K562 (cell line): ENCODE results near the gene TMEM127. TPM values are rescaled to one million over a fixed set of nuclear protein-coding genes. Genes with fewer than 3 reads are reported as not detected.

ENCODE experiments used
- ATAC-seq: fragments of 200-7000 bp; cut with Tn5 transposase; 3 replicates; pipeline ENCODE4 v1.9.1; 2020; ENCODE audit warnings: moderate library complexity
- BruUV-seq: library from RNA; stranded (reverse); fragments of 400-500 nt; replicated peaks from 2 replicates; lab custom pipeline; 2021; lab: Mats Ljungman, UMichigan
- CTCF ChIA-PET: fragments of 300-600 bp; formaldehyde crosslinking; extraction: SDS; loops from one replicate; lab custom pipeline; 2021; ENCODE audit warnings: low intra/inter-chr PET ratio; lab: Yijun Ruan, JAX
- POLR2A ChIA-PET: fragments of 300-600, 350-650 bp; sonication (Branson Sonifier 250); formaldehyde crosslinking; extraction: SDS; loops from one replicate; lab custom pipeline; 2021; ENCODE audit warnings: antibody characterized with exemption, inconsistent platforms; lab: Yijun Ruan, JAX
- DNase-seq, 4 experiments: peaks; one replicate each; pipeline versions ENCODE4 v3.0.0 to v3.0.0-alpha.2; 2011 to 2018; ENCODE audit warnings: low spot score in 3 of 4, mixed read lengths in 3 of 4; ENCODE audit errors: extremely low read depth in 1 of 4
- FAIRE-seq: peaks from 2 replicates; lab custom pipeline; 2011; peaks lifted over from hg19 to GRCh38; lab: Jason Lieb, UNC
- H2AFZ ChIP-seq: 2 replicates; pipeline ENCODE4 v1.6.0; 2011; ENCODE audit warnings: low read depth, low read length, control low read depth, inconsistent platforms
- H3K27ac ChIP-seq: fragments of 200-600 bp; 3 replicates; pipeline ENCODE4 v1.8.0; 2011; ENCODE audit warnings: low read depth, mild to moderate bottlenecking, control low read depth, inconsistent platforms, low read length, moderate library complexity, mixed read lengths; ENCODE audit errors: extremely low read depth
- H3K27me3 ChIP-seq, 2 experiments: fragments of 300-600 bp in 1 of 2; 2 replicates in 1 of 2; 3 replicates in 1 of 2; pipeline versions ENCODE4 v1.6.0 to v1.8.0; 2011; ENCODE audit warnings: inconsistent platforms in 2 of 2, low read length in 2 of 2, mild to moderate bottlenecking in 1 of 2, mixed read lengths in 1 of 2, moderate library complexity in 1 of 2; ENCODE audit not compliant: control insufficient read depth in 2 of 2, insufficient read depth in 2 of 2
- H3K36me3 ChIP-seq: fragments of 300-600 bp; 3 replicates; pipeline ENCODE4 v1.8.0; 2011; ENCODE audit warnings: mild to moderate bottlenecking, low read length, inconsistent platforms; ENCODE audit not compliant: control insufficient read depth, insufficient read depth
- H3K4me1 ChIP-seq, 2 experiments: fragments of 200-600 bp in 1 of 2; replicated peaks in 1 of 2; 2 replicates in 1 of 2; 3 replicates in 1 of 2; pipeline versions ENCODE4 v1.5.1 to v1.8.0; 2011; ENCODE audit warnings: inconsistent platforms in 2 of 2, low read length in 2 of 2, mild to moderate bottlenecking in 1 of 2, mixed read lengths in 1 of 2, moderate library complexity in 1 of 2; ENCODE audit not compliant: control insufficient read depth in 2 of 2, insufficient read depth in 2 of 2
- H3K4me2 ChIP-seq: 2 replicates; pipeline ENCODE4 v1.6.1; 2011; ENCODE audit warnings: low read length, control low read depth, inconsistent platforms, mixed read lengths; ENCODE audit not compliant: insufficient read depth
- H3K4me3 ChIP-seq: fragments of 200-600 bp; sonication (generic), shearing (Covaris generic); 2 replicates; pipeline ENCODE4 v1.5.1; 2016; ENCODE audit warnings: control low read depth, inconsistent platforms
- H3K79me2 ChIP-seq: fragments of 200-600 bp; 3 replicates; pipeline ENCODE4 v1.8.0; 2011; ENCODE audit warnings: low read length, inconsistent platforms; ENCODE audit not compliant: control insufficient read depth, insufficient read depth
- H3K9ac ChIP-seq, 2 experiments: 2 replicates each; pipeline versions ENCODE4 v1.6.0 to v1.6.1; 2011; ENCODE audit warnings: low read depth in 2 of 2, low read length in 2 of 2, control low read depth in 1 of 2, inconsistent platforms in 1 of 2, mild to moderate bottlenecking in 1 of 2, mixed read lengths in 1 of 2; ENCODE audit not compliant: insufficient read depth in 1 of 2
- H3K9me1 ChIP-seq: one replicate; pipeline ENCODE4 v1.6.0; 2011; ENCODE audit warnings: inconsistent platforms, mild to moderate bottlenecking, low read length, moderate library complexity; ENCODE audit not compliant: control insufficient read depth, insufficient read depth
- H3K9me3 ChIP-seq: replicated peaks from 2 replicates; pipeline ENCODE4 v1.5.1; 2011; ENCODE audit warnings: low read depth, low read length, inconsistent platforms; ENCODE audit not compliant: control insufficient read depth, insufficient read depth
- H4K20me1 ChIP-seq: replicated peaks from 2 replicates; pipeline ENCODE4 v1.6.1; 2011; ENCODE audit warnings: low read length, inconsistent platforms, mixed read lengths; ENCODE audit not compliant: control insufficient read depth, insufficient read depth
- LARP7 ChIP-seq: fragments of 450-650 bp; IDR thresholded peaks from 2 replicates; pipeline ENCODE4 v1.6.1; 2016
- MEIS2 ChIP-seq: fragments of 450-650 bp; IDR thresholded peaks from 2 replicates; pipeline ENCODE4 v1.6.1; 2014; ENCODE audit warnings: mild to moderate bottlenecking; ENCODE audit not compliant: partially characterized antibody
- POLR2AphosphoS5 ChIP-seq: IDR thresholded peaks from 2 replicates; pipeline ENCODE4 v1.6.1; 2011; ENCODE audit warnings: mild to moderate bottlenecking, low read depth, low read length, moderate library complexity; ENCODE audit not compliant: control insufficient read depth, insufficient read depth
- RUNX1 ChIP-seq: sonication (generic); IDR thresholded peaks from 2 replicates; pipeline ENCODE4 v1.6.1; 2016; ENCODE audit warnings: antibody characterized with exemption, low read depth
- SAP30 ChIP-seq: fragments of 200-600 bp; sonication (generic); IDR thresholded peaks from 2 replicates; pipeline ENCODE4 v1.6.1; 2012; ENCODE audit warnings: borderline replicate concordance, low read depth, mild to moderate bottlenecking, moderate library complexity, low read length, control low read depth, inconsistent platforms; ENCODE audit not compliant: insufficient read depth, poor library complexity, severe bottlenecking
- WGBS: fragments of 100-300 bp; shearing (Covaris generic); methylation state at CpG from one replicate; pipeline ENCODE4 v1.1.6; 2016; ENCODE audit warnings: low coverage, mixed read lengths; ENCODE audit not compliant: insufficient coverage; ENCODE audit errors: missing lambda C conversion rate; 5-methylcytosine and 5-hydroxymethylcytosine counted together
- in situ Hi-C: fragments of 300-500 bp; cut with MboI; formaldehyde crosslinking; loops from 4 replicates; pipeline ENCODE4 v1.15.0; 2018; ENCODE audit warnings: inconsistent platforms, mixed read lengths
- intact Hi-C: fragments of 100-400 bp; cut with micrococcal nuclease; formaldehyde crosslinking; loops from 2 replicates; pipeline ENCODE4 v1.14.2; 2022
- polyA plus RNA-seq, 8 experiments: library from polyadenylated mRNA; depleted of rRNA in 4 of 8; stranded (reverse) in 5 of 8; unstranded in 3 of 8; fragments of >200 nt; fragmentation: Nextera tagmentation in 2 of 8; fragmentation: Illumina TruSeq in 1 of 8; extraction: Ambion mirVana in 2 of 8; extraction: Trizol in 1 of 8; gene quantifications; 2 replicates each; pipeline versions ENCODE4 v1.2.1 to v1.2.3, GENCODE V29; 2011 to 2014; ENCODE audit warnings: inconsistent platforms in 1 of 8, missing spikeins in 1 of 8
- total RNA-seq, 7 experiments: library from RNA; depleted of rRNA in 6 of 7; stranded (reverse); fragments of >200 nt in 6 of 7; fragmentation: Illumina TruSeq in 2 of 7; extraction: Trizol in 2 of 7; gene quantifications; 2 replicates each; pipeline versions ENCODE4 v1.2.1 to v1.2.3, GENCODE V29; 2011 to 2021; ENCODE audit warnings: low replicate concordance in 1 of 7
- TF ChIP-seq, protein P1 (sequence below): fragments of 450-650 bp; IDR thresholded peaks from 2 replicates; pipeline ENCODE4 v1.6.1; 2016

Gene TMEM127
- total and polyA plus RNA-seq, 9 of the 15 experiments (the other 6 are each of a cell fraction or from before 2014, with no cell fraction given), result 1.7 to 20.0 (median 9.9) TPM

DNA sequence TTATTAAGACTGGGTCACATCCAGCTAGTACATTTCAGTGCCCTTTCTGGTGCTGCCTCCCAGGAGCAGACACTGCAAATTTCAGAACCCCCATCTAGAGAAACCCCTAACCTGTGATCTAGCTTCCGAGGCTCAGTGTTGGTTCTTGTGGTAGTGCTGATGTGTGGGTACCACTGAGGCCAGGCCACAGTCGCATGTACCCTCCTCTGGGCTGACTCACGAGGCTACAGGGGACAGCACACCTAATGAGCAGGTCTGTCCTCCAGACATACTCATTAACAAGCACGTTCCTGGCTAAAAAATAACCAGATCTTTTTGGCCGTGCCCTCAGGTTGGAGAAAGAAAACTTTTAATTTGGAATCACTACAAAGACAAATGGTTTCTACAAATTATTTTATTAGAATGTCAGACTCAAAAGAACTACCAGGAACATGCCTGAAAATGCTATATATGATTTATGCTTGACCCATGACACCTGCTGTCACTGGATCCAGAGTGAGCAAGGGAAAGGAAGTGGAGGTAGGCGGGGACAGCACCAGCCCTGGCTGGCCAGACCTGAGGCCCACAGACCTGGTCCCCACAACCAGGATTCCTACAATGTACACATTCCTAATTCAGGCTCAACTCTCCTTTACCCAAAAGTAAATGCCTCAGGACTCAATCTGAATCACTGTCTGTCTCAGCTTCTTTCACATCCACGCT is 8.7 kb upstream of the TMEM127 start:
- H3K9me3 ChIP-seq, result no peaks in the 10 kb centered on the region
- H3K4me3 ChIP-seq, result no peak overlapping the region
- H3K27ac ChIP-seq, result no peak overlapping the region
- ChIA-PET POLR2A (interaction anchor here (1.1 to 1.2 kb wide), 3 partner anchors 9 to 32 kb away, joined by 3 to 4 read pairs (median 3); partner anchors contain the start of gene SNRNP200), CTCF (no interaction called here)
- H3K27me3 ChIP-seq, result no peaks in the 10 kb centered on the region
- 87% methylated on average over 7 of the region's 7 CpGs for WGBS
- no peaks in the 10 kb centered on the region for H3K9me1 ChIP-seq
- ATAC-seq (peak; percentile 35), FAIRE-seq (no peak)
- TSS peak; percentile 37 for BruUV-seq
- H3K9ac ChIP-seq, result no peak overlapping the region
- in situ Hi-C loops, result no loop called here
- peak; percentile 57 for TF ChIP-seq MEIS2
- no peak for TF ChIP-seq LARP7
- no peak for TF ChIP-seq SAP30
- TF ChIP-seq, protein P1, sequence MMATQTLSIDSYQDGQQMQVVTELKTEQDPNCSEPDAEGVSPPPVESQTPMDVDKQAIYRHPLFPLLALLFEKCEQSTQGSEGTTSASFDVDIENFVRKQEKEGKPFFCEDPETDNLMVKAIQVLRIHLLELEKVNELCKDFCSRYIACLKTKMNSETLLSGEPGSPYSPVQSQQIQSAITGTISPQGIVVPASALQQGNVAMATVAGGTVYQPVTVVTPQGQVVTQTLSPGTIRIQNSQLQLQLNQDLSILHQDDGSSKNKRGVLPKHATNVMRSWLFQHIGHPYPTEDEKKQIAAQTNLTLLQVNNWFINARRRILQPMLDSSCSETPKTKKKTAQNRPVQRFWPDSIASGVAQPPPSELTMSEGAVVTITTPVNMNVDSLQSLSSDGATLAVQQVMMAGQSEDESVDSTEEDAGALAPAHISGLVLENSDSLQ, result peak; percentile 51; the same call in 1 of the 2 replicates
- TF ChIP-seq POLR2AphosphoS5, result 0 out of 2 replicates have a peak, but pooled peaks have one; percentile 39
- TF ChIP-seq RUNX1, result no peak
- TF ChIP-seq, all 486 proteins: peak for 3
- Histone ChIP-seq H3K79me2 (no peaks in the 10 kb centered on the region), H3K4me1 (no peaks in the 10 kb centered on the region), H4K20me1 (peaks cover 3% of the 10 kb centered on the region; the same call in 1 of the 2 replicates), H2AFZ (no peak overlapping the region), H3K4me2 (no peak overlapping the region), H3K36me3 (peaks cover 87% of the 10 kb centered on the region)
- DNase-seq, result no peak
- intact Hi-C loops, result no loop called here
